ENCODE data around the gene BIN1.

BIN1 gene

DNA sequence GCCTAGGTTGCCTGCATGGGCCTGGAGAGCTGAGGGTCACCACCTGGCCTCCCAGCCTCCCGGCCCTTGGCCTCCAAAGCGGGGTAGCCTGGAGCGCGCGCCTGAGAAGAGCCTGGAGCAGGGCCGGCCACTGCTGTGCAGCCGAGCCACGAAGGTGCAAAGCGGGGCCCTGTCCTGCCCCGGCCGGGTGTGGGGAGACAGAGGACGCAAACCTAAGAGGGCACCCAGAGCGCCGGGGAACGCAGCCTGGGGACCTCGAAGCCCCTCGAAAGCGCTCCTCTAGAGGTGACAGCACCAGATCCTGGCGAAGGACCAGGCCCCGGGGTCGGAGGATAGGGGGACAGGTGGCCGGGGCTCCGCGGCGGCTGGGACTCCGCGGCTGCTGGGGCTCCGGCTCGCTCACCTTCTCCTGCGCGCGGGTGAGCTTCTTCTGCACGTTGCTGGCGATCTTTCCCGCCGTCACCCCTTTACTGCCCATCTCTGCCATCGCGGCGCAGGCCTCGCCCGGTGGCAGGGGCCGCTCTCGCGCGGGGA lies 430 bp downstream of the BIN1 start:
- TF ChIP-seq CTCF (IDR thresholded peaks at IDR 0.05; ENCODE audit: control extremely low read depth, extremely low read depth, low read depth, missing control alignments), result no peak
- ChIA-PET POLR2A (no interaction called here), CTCF (interaction anchor here (0.9 to 2.3 kb wide), 3 partner anchors 11 to 39 kb away, joined by 3 to 10 read pairs (median 4); no protein-coding TSS in a partner anchor)
- no peak for DNase-seq (ENCODE audit: extremely low spot score)

GRCh38 chr2:127105656-127106456 lies 1.1 kb downstream of the BIN1 start:
- CTCF ChIA-PET, result interaction anchor here (2.2 to 2.3 kb wide), 2 partner anchors 10 to 38 kb away, joined by 4 to 10 read pairs; no protein-coding TSS in a partner anchor

DNA sequence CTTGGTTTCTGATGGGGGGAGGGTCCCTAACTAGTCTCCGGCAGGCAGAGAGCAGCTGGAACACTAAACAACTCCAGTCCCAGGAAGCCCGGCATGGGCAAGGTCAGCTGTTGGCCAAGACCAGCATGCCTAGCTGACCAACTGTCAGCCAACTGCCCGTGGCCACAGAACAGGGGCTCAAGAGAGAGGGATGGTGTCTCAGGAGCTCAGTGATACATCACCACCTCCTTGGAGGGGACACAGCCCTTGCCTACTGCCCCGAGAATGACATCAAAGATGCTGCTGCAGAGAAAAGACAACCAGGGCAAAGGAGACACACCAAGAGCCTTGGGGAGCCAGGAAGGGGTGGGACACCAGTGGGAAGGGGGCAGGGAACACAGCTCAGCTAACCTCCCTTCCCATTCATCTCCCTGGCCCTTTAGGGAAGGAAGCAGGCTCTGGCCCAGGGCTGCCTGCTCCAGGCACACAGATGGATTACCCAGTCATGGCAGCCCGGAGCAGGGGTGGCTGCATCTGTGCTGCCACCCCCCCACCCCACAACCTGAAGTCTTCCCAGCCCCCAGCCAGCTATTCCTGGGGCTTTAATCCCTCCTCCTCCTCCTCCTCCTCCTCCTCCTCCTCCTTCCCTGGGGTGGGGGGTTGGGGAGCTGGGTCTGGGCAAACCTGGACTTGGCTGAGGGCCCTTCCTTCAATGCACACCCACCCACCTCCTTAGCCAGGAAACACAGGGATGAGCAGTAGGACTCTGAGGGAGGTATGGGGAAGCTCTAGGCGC lies 1.9 kb downstream of the BIN1 start:
- no peak for DNase-seq (ENCODE audit: extremely low spot score)
- CTCF ChIA-PET, result interaction anchor here (0.8 to 2.3 kb wide), 4 partner anchors 8 to 37 kb away, joined by 3 to 10 read pairs (median 4); no protein-coding TSS in a partner anchor
- POLR2A ChIA-PET, result interaction anchor here (0.6 kb wide), 1 partner anchor 15 kb away, joined by 5 read pairs; no protein-coding TSS in a partner anchor
- TF ChIP-seq CTCF (IDR thresholded peaks at IDR 0.05; ENCODE audit: control extremely low read depth, extremely low read depth, low read depth, missing control alignments), result no peak

More at GRCh38 chr2:127105656-127106456, 1.1 kb downstream of the BIN1 start:
- POLR2A ChIA-PET, result no interaction called here
- DNase-seq (ENCODE audit: extremely low spot score), result no peak
- no peak for TF ChIP-seq CTCF (IDR thresholded peaks at IDR 0.05; ENCODE audit: control extremely low read depth, extremely low read depth, low read depth, missing control alignments)

DNA sequence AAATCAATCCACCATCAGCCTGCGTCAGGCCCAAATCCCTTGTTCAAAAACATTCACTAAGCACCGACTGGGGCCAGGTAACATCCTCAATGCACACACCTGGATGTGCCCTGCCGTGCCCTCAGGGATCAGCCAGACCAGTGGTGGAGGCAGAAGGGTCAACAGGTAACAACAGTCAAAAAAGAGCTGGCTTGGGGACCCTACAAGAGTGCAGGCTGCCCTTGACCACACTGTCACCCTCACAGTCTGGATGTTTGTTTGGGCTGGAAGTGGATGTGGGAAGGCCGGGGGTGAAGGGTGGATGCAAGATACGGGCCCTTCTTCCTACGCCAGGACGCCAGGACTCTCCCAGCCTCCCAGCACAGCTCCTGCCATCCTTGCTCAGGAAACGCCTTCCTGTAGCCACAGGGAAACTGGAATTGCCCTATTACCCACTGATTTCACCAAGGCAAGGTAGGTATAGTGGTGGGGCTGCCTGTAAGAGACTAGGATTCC lies 2.7 kb downstream of the BIN1 start:
- DNase-seq (ENCODE audit: extremely low spot score), result no peak
- ChIA-PET POLR2A (no interaction called here), CTCF (interaction anchor here (0.8 to 2.3 kb wide), 3 partner anchors 9 to 36 kb away, joined by 3 to 4 read pairs (median 4); no protein-coding TSS in a partner anchor)
- no peak for TF ChIP-seq CTCF (IDR thresholded peaks at IDR 0.05; ENCODE audit: control extremely low read depth, extremely low read depth, low read depth, missing control alignments)

DNA sequence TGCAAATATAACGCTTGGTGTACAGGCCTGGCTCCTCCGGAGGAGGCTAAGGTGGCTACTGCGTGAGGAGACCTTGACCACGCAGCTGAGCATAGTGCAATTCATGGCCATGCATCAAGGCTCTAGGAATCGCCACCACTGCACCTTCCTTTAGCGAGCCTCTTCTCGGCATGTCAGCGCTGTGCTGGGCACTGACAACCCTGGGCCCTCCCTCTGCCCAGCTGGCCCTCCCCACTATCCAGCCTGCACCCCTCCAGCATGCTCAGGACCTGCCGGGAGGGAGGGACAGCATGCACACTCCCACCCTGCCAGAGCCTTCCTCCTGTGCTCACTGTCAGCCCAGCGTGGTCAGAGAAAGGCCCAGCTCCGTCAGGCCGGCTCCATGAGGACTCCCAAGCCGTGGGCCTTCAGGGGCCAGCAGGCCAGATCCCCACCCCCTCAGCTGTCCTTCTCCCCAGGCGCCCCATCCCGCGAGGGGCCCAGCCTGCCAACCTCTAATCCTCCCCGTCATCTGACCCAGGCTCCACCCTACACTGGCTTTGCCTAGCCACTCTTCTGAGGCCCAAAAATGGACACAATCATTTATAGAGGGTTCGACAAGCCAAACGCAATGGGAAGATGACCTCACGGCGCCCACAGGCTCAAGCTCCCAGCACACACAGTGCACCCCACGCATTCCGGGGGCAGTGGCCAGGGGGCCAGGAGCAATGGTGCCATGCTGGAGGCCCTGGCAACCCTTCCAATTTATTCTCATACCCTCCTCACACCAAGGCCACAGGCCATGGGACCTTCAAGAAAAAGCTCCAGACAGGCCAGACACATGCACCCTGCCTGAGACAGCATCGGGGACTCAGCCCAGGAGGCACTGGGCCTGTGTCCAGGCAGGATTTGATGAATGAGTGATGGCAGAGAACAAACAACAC lies 3.5 kb downstream of the BIN1 start:
- DNase-seq (ENCODE audit: extremely low spot score), result no peak
- ChIA-PET CTCF (interaction anchor here (1.8 kb wide), 1 partner anchor 10 kb away, joined by 4 read pairs; no protein-coding TSS in a partner anchor), POLR2A (no interaction called here)
- no peak for TF ChIP-seq CTCF (IDR thresholded peaks at IDR 0.05; ENCODE audit: control extremely low read depth, extremely low read depth, low read depth, missing control alignments)
